ENCODE results near the gene C20orf204.
A peak's percentile ranks its signal among the peaks of the same experiment; 100 is the strongest.

C20orf204 gene

DNA sequence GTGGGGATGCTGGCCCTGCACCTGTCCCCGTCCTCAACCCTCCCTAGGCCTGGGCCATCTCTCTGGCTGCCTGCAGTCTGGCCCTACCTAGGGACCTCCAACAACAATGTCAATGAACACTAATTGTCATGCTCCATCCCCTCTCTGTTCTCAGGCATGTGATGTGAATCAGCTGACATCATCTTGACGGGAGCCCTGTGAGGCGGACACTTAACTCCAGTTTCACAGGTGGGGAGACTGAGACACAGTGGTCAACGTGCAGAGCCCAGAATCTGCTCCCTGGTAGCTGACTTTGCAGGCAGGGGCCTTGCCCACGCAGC lies 26.3 kb downstream of the C20orf204 start:
- DNase-seq (ENCODE audit: low read depth): no peak
- TF ChIP-seq, protein P1, sequence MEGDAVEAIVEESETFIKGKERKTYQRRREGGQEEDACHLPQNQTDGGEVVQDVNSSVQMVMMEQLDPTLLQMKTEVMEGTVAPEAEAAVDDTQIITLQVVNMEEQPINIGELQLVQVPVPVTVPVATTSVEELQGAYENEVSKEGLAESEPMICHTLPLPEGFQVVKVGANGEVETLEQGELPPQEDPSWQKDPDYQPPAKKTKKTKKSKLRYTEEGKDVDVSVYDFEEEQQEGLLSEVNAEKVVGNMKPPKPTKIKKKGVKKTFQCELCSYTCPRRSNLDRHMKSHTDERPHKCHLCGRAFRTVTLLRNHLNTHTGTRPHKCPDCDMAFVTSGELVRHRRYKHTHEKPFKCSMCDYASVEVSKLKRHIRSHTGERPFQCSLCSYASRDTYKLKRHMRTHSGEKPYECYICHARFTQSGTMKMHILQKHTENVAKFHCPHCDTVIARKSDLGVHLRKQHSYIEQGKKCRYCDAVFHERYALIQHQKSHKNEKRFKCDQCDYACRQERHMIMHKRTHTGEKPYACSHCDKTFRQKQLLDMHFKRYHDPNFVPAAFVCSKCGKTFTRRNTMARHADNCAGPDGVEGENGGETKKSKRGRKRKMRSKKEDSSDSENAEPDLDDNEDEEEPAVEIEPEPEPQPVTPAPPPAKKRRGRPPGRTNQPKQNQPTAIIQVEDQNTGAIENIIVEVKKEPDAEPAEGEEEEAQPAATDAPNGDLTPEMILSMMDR (conservative IDR thresholded peaks at IDR 0.05; ENCODE audit: low read depth, low read length): no peak
- H3K4me3 ChIP-seq (ENCODE audit: low read length): peak overlapping the region; percentile 40

DNA sequence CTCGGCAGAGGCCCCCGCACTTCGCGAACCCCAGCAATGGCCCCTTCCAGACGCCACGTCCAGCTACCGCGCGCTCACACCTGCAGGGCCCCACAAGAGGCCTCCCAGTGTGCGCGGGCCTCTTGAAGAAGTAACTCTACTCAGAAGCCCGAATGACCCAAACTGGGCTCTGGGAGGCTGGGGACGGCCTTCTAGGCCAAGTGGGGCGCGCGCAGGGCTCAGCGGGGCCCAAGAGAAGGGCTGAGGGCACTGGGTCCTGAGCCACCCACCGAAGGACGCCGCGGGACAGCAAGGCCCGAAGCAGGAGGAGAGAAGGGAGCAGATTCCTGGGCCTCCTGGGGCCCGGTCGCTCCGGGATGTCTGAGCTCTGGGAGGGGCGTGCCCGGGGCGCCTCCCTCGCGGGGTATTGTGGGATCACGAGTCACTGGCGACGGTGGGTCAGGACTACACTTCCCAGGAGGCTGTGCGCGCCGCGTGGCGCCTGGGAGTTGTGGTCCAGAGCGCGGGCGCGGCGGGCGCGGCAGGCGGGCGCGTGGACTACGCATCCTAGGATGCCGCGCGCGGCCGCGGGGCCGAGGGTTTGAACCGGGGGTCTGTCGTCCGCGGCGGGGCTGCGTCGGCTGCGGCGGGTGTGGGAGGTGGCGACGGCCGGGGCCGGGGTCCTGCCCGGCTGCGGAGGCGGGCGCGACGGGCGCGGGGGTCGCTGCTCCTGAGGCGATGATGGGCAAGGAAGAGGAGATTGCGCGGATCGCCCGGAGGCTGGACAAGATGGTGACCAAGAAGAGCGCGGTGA lies 26.8 kb downstream of the C20orf204 start, which contains the start of gene TCEA2:
TSS of gene TCEA2 (plus strand) at position 603 of the 793 bp plus-strand sequence. CDS start at position 718, 115 bp downstream.
- TF ChIP-seq, protein P1 (conservative IDR thresholded peaks at IDR 0.05; ENCODE audit: low read depth, low read length): no peak
- DNase-seq (ENCODE audit: low read depth): peak; percentile 84
- H3K4me3 ChIP-seq (ENCODE audit: low read length): peak within 1 kb of the TSS; percentile 77

DNA sequence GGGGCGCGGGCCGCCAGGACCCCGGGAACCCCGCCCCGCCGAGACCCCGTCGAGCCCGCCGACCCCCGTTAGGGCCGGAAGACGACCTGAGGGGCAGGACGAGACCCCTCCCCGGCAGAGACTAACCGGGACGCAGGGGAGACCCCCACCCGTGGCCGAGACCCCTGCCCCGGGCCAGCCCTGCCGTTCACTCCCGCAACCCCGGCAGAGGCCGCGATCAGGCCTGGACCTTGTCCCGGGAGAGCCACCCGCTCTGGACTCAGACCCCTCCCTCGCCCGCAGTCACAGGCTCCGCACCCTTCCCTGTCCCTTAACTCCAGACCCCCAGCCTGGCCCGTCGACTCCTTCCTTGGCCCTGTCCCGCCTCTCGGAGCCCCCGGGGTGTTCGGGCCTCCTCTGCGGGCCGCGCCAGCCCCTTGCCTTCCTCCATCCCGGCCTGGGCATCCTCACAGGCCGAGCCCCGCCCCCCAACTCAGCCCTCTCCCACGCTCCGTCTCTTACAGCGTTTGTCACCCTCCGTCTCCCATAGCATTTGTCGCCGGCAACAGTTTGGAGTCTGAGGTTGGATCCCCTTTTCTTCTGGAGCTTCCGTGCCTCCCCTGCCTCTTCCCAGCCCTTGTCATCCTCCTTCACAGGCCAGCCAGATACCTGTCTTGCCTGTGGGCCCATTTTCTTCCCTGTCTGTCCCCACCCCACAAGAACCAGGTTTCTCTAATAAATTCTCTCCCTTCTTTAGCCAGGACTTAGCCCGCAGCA lies 27.6 kb downstream of the C20orf204 start:
- TF ChIP-seq, protein P1 (conservative IDR thresholded peaks at IDR 0.05; ENCODE audit: low read depth, low read length): no peak
- H3K4me3 ChIP-seq (ENCODE audit: low read length): peak overlapping the region; percentile 77
- no peak for DNase-seq (ENCODE audit: low read depth)

DNA sequence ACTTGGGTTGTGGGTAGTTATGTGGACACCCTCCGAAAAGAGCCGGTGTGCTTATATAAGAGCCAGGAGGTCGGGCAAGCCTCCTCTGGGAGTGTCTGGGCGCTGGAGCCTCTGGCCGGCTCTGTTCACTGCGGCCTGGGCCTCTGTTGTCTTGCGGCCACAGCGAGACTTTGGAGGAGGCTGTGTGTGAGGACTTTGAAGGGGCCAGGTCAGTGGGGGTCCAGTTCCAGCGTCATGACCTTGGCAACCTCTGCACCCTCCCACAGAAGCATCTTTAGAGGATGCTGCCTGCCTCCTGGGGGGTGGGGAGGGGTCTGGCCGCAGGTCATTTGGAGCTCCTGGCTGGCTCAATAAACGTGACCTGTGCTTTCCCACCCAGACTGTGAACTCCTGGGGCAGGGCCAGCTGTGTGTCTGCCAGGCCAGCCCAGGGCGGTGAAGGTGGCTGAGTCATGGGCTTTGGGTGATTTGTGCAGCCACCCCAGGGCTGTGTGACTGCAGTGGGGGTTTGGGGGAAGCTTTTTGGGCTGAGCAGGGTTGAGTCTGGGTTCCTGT lies 28.2 kb downstream of the C20orf204 start:
- no peak for DNase-seq (ENCODE audit: low read depth)
- H3K4me3 ChIP-seq (ENCODE audit: low read length): peak overlapping the region; percentile 77
- TF ChIP-seq, protein P1 (conservative IDR thresholded peaks at IDR 0.05; ENCODE audit: low read depth, low read length): no peak

DNA sequence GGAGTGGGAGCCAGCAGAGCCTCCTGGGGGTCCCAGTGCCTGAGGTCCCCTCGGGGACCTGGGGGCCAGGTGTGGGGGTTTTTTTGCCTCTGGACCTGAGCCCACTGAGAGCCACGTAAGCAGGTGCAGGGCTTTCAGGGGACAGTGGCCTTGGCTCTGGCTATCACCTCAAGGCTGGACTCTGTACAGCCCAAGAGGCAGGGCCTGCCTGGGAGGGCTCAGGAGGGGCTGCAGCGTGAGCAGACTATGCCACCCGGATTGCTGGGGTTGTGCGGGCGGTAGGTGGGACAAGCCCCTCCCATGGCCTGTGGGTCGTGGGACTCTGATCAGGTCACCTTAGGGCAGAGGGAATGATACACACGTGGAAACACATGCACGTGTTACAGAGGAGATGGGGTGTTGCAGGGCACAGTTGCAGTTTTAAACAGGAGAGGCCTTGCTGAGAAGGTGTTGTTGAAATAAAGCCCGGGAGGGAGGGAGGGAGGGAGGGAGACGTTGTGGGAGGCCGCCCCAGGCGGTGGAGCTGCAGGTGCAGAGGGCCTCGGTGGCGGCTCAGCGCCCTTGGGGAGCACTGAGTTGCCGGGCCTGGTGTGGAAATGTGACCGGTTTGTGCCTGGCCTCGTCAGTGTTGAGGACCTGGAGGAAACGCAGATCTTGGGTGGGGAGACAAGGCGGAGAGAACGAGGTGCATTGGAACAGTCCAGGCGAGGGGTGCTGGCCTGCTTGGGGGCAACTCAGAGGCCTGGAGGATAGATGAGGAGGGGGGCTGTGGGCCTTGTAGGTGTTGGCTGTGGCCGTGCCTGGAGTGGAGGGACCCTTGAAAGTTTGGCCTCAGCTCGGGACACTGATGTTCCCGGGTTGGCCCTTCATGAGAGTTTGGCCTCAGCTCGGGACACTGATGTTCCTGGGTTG lies 29.3 kb downstream of the C20orf204 start:
- TF ChIP-seq, protein P1 (conservative IDR thresholded peaks at IDR 0.05; ENCODE audit: low read depth, low read length): no peak
- no peak for DNase-seq (ENCODE audit: low read depth)
- no peak overlapping the region for H3K4me3 ChIP-seq (ENCODE audit: low read length)

DNA sequence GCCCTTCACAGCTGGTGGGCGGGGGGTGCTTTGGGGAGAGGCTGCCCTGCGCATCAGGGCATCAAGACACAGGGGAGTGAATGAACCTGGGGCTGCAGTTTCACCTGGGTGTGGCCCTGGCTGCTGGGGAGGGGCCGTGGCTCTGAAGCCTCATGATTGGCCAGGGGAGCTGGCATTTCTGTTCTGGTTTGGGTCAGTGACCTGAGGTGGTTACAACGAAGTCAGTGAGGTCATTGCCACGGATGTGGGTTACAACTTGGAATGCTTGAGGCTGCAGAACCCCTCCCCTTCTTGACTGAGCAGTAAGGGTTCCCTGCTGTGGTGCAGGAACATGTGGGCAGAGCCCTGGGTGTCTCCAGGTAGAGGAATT lies 30.0 kb downstream of the C20orf204 start:
- no peak for DNase-seq (ENCODE audit: low read depth)
- TF ChIP-seq, protein P1 (conservative IDR thresholded peaks at IDR 0.05; ENCODE audit: low read depth, low read length): no peak
- H3K4me3 ChIP-seq (ENCODE audit: low read length): no peak overlapping the region

Measured in retinal pigment epithelial cell (primary cell).